ENCODE results near the gene MSTO1.

- TF ChIP-seq CTCF (IDR thresholded peaks at IDR 0.05; ENCODE audit: low read length): no peak
- no peak for TF ChIP-seq EZH2 (optimal IDR thresholded peaks at IDR 0.05; ENCODE audit: low read depth, low read length)
- no peak for TF ChIP-seq EZH2phosphoT487 (IDR thresholded peaks at IDR 0.05; ENCODE audit: low read length)
These were observed 33.2 kb downstream of the MSTO1 start for GRCh38 chr1:155643230-155643629.
